Measurements from ENCODE around the gene PSMB2.

Gene PSMB2

DNA sequence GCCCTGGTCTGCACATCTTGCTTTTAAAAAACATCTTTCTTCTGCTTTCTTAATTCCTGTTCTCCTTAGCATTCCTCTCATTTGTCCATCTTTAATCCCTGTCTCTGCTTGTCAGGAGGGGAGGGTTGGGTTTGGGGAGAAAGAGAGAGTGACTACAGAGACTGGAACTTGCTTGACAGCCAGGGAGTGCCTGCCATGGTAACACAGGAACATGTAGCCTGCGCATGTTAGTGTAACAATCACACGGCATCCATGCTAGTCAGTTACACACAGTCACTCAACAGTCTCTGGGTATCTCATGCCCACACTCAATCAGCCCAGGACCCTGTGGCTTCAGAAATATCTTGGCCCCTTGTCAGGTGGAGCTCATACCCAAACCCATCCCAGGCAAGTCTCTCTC is 69.0 kb downstream of the PSMB2 start:
- DNase-seq (ENCODE audit: low read depth in 2 of 2) = no peak

GRCh38 chr1:35571263-35571662 is 70.1 kb downstream of the PSMB2 start:
- no peak for DNase-seq (ENCODE audit: low read depth in 2 of 2)

DNA sequence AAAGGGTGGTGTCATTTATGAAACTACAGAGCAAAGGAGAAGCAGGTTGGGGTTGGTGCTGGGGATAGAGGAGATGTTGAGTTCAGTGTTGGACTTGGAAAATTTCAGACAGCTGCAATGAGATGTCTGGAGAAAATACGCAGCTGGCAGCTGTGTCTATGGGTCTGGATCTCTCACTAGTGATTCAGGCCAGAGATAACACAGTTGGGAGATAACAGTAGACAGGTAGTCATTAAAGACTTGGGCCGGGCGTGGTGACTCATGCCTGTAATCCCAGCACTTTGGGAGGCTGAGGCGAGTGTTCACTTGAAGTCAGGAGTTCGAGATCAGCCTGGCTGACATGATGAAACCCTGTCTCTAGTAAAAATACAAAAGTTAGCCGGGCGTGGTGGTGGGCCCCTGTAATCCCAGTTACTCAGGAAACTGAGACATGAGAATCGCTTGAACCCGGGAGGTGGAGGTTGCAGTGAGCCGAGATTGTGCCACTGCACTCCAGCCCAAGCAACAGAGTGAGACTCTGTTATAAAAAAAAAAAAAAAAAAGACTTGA is 70.7 kb downstream of the PSMB2 start:
- no peak for DNase-seq (ENCODE audit: low read depth in 2 of 2)

- DNase-seq (ENCODE audit: low read depth in 2 of 2) = no peak
These were observed 71.4 kb downstream of the PSMB2 start for GRCh38 chr1:35569936-35570335.

GRCh38 chr1:35568975-35569395 is 72.3 kb downstream of the PSMB2 start:
- DNase-seq (ENCODE audit: low read depth in 2 of 2) = peak; percentile 36 to 47

DNA sequence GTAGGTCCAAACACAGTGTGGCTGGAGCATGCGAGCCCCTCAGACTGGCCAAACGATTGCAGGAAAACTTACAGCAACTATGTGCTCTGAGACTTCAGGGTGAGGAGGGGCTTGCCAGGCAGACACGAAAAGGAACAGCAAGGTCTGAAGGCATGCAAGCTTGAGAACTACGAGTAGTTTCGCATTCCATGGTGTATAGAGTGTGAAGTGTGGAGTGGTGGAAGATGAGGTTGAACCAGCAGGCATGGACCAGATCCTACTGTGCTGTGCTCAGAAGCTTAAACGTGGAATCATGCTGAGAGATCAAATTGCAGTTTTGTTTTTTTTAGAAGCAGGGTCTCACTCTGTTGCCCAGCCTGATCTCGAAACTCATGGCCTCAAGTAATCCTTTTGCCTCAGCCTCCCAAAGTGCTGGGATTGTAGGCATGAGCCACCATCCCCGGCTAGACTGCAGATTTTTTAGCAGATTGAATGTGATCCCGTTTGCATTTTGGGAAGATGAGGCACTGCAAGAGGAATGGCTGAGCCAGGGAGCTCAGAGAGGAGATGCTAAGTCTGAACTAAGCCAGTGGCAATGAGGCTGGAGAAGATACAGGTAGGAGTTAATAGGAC is 73.3 kb downstream of the PSMB2 start:
- DNase-seq (ENCODE audit: low read depth in 2 of 2) = no peak

DNA sequence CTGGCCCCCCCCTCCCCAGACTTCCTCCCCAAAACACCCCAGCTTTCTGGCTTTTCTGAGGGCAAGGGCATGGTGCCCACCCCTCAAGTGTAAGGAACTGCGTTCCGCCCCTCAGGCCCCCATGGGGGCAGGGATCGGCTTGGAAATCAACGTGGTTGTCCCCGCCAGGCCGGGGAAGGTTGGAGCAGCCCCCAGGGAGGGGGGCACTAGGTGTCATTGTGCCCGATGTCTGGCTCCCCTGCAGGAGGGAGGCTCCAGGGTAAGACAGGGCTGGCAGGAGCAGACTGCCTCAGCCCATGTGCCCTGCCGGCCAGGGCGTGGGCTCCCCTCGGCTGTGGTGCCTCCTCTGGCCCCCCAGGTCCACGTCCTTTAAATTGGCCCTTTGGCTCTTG is 75.6 kb downstream of the PSMB2 start:
- no peak for DNase-seq (ENCODE audit: low read depth in 2 of 2)

DNA sequence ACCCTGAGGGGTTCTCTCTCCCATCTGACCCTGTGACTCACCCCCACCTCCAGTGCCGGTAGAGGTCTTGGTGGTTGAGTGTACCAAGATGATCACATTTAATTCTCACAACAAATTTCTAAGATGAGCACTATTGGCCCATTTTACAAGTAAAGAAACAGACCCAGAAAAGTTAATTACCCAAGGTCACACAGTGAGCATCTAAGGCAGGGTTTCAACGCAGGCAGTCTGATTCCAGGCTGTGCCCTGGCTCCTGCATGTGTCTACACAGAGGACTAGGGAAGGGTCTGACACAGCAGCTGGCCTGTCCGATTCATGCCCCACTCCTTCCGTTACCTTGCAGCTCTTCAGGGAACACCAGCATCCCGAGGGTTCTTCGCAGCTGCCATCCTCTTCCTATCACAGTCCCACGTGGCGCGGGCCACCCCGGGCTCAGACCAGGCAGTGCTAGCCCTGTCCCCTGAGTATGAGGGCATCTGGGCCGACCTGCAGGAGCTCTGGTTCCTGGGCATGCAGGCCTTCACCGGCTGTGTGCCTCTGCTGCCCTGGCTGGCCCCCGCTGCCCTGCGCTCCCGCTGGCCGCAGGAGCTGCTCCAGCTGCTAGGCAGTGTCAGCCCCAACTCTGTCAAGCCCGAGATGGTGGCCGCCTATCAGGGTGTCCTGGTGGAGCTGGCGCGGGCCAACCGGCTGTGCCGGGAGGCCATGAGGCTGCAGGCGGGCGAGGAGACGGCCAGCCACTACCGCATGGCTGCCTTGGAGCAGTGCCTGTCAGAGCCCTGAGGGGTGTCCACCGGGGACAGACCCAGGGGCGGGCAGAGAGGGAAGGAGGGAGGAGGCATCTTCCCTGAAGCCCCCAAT is 76.2 kb downstream of the PSMB2 start:
- DNase-seq (ENCODE audit: low read depth in 2 of 2) = no peak

DNA sequence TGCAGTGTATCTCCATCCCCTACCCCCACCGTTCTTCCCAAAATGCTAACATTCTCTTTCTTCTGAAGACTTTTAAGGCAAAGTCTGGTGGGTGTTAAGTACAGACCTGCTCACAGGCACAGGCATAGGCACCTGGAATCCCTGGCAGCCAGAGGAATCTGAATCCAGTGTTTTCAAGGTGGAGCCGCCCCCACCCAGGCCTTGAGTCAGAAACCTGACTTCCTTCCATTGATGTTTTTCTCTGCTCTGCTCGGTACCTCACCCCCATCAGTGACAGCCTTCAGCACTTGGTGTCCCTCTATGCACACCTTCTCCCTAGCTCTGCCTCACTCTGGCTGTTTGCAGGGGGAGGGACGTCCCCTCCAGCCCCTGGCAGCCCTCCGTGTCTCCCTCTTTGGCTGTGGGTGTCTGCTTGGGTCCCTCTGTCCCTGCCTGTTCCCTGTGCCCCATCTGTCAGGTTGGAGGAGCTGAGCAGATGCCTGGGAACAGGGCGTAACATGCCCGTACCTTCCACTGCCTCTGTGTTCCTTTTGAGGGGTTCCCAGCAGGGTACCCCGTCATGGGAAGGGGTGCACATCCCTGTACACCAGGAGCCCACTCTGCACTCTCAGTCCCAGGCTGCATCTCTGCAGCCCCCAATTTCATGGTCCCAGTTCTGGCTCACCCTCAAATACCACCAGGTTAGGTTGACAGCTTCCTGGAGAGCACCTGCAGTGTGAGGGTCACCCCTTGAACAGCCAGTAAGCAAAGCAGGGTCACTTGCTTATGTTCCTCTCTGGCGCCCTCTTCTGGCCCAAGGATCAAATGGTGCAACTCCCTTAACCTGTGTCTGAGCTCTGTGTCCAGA is 77.1 kb downstream of the PSMB2 start:
- DNase-seq (ENCODE audit: low read depth in 2 of 2) = peak; percentile 49 to 64

DNA sequence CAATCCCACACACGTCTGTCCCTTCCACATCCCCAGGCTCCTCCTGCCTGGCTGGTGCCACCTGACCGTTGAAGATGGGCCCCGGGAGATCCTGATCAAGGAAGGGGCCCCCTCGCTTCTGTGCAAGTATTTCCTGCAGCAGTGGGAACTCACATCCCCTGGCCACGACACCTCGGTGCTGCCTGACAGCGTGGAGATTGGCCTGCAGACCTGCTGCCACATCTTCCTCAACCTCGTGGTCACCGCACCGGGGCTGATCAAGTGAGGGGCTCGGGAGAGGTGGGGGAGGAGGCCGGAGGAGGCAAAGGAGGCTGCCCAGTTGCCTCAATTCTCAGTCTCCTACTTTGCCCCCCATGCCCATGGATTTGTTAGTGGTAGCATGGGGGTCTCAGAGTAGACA is 78.2 kb downstream of the PSMB2 start:
- no peak for DNase-seq (ENCODE audit: low read depth in 2 of 2)

GRCh38 chr1:35561972-35562680 is 79.2 kb downstream of the PSMB2 start:
- DNase-seq (ENCODE audit: low read depth in 2 of 2) = no peak

- DNase-seq (ENCODE audit: low read depth in 2 of 2) = no peak
These were observed 79.9 kb downstream of the PSMB2 start for GRCh38 chr1:35561297-35561971.

DNA sequence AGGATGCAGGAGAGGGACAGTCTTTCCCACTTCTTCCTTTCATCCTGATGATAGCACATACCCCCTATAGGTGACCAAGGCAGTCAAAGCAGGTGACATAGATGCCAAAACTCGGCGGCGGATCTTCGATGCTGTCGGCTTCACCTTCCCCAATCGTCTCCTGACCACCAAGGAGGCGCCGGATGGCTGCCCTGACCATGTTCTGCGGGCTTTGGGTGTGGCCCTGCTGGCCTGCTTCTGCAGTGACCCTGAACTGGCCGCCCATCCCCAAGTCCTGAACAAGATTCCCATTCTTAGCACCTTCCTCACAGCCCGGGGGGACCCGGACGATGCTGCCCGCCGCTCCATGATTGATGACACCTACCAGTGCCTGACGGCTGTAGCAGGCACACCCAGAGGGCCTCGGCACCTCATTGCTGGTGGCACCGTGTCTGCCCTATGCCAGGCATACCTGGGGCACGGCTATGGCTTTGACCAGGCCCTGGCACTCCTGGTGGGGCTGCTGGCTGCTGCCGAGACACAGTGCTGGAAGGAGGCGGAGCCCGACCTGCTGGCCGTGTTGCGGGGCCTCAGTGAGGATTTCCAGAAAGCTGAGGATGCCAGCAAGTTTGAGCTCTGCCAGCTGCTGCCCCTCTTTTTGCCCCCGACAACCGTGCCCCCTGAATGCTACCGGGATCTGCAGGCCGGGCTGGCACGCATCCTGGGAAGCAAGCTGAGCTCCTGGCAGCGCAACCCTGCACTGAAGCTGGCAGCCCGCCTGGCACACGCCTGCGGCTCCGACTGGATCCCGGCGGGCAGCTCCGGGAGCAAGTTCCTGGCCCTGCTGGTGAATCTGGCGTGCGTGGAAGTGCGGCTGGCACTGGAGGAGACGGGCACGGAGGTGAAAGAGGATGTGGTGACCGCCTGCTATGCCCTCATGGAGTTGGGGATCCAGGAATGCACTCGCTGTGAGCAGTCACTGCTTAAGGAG is 80.8 kb downstream of the PSMB2 start:
- no peak for DNase-seq (ENCODE audit: low read depth in 2 of 2)

DNA sequence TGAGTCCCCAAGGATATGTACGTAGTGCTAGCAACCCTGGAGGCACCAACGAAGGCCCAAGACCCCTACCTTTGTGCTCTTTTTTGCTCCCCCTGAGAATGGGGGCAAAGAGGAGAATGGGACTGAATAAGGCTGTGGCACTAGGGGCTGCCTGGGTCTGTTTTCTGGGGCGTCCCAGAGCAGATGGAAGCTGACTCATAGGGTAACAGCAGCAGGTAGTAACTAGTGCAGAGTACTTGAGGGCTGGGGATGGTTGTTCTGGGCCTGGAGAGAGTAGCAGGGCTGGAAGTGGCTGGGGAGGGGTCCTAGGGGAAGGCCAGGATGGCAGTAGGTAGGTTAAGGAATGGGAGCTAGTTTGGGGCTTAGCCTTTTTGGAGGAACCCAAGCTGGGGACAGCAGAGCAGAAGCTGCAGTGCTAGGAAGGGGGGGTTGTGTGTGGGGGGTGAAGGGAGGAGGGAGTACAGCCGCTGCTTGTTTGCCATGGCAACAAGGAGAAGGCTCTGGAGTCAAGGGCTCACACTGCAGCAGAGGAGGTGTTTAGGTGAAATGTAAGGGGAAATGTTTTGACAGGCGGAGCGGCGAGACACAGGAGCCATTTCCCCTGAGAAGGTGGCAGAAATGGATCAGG is 81.9 kb downstream of the PSMB2 start:
- DNase-seq (ENCODE audit: low read depth in 2 of 2) = no peak

GRCh38 chr1:35558374-35559316 is 82.7 kb downstream of the PSMB2 start:
- DNase-seq (ENCODE audit: low read depth in 2 of 2) = no peak

GRCh38 chr1:35557611-35558373 is 83.5 kb downstream of the PSMB2 start, which contains the start of gene NCDN:
TSS of gene NCDN (plus strand) at chr1:35557799. CDS start at chr1:35558191, 392 bp downstream.
- DNase-seq (ENCODE audit: low read depth in 2 of 2) = peak; percentile 89 to 90

- no peak for DNase-seq (ENCODE audit: low read depth in 2 of 2)
These were observed 84.2 kb downstream of the PSMB2 start, which contains the start of gene KIAA0319L for GRCh38 chr1:35557118-35557610. TSS of gene KIAA0319L (minus strand) at chr1:35557403. CDS start at chr1:35554491, 2,912 bp downstream.

All from stimulated activated CD8-positive, alpha-beta memory T cell treated with anti-CD3 and anti-CD28 coated beads, Interleukin-7, amount 100 ng/mL, for 1 hour (primary cell).